Measurements from ENCODE around the gene ERI2. TPM values are rescaled to one million over a fixed set of nuclear protein-coding genes. Genes with fewer than 3 reads are reported as not detected.

Gene ERI2
- total and polyA plus RNA-seq, 2 of the 4 experiments (the other 2 are of a cell fraction), result 7.5 to 10.2 TPM

GRCh38 chr16:20789130-20789529 lies 17.1 kb downstream of the ERI2 start:
- H2BK120ac ChIP-seq (ENCODE audit: low read depth, low read length), result no peak overlapping the region
- H3K14ac ChIP-seq (replicated peaks; ENCODE audit: low read depth, low read length), result no peak overlapping the region
- no peak overlapping the region for H2AK5ac ChIP-seq (ENCODE audit: low read depth, low read length)
- H3K23ac ChIP-seq (ENCODE audit: low read depth, low read length), result no peak overlapping the region
- H3K56ac ChIP-seq (ENCODE audit: extremely low read depth, insufficient read depth, low read length), result no peak overlapping the region
- H3K4me3 ChIP-seq (ENCODE audit: insufficient read depth, low read depth, low read length), result no peak overlapping the region
- no TSS peak for BruUV-seq (replicated peaks)
- DNase-seq (no peak), ATAC-seq (ENCODE audit: low read depth) (no peak)
- H3K27ac ChIP-seq (ENCODE audit: insufficient read depth, low read length), result no peak overlapping the region
- no peak overlapping the region for H2AFZ ChIP-seq (replicated peaks; ENCODE audit: low read length, poor library complexity)
- no peaks in the 10 kb centered on the region for H3K9me3 ChIP-seq (ENCODE audit: control insufficient read depth, insufficient read depth, low read length)
- no peak overlapping the region for H2BK5ac ChIP-seq (ENCODE audit: low read depth, low read length, poor library complexity, severe bottlenecking)
- H3K4me1 ChIP-seq (ENCODE audit: control insufficient read depth, insufficient read depth, low read length), result peaks cover 2% of the 10 kb centered on the region; the same call in 1 of the 2 replicates
- no peak overlapping the region for H4K5ac ChIP-seq (ENCODE audit: low read depth, low read length)
- no peak overlapping the region for H2BK15ac ChIP-seq (ENCODE audit: low read depth, low read length)
- intact Hi-C loops (cut with micrococcal nuclease), result no loop called here
- H3K36me3 ChIP-seq (ENCODE audit: control insufficient read depth, insufficient read depth, low read length), result no peaks in the 10 kb centered on the region
- no peaks in the 10 kb centered on the region for H3K27me3 ChIP-seq (ENCODE audit: control insufficient read depth, insufficient read depth, low read length)
- no peak overlapping the region for H3K18ac ChIP-seq (ENCODE audit: low read depth, low read length)
- no peaks in the 10 kb centered on the region for H4K20me1 ChIP-seq (ENCODE audit: insufficient read depth, low read length)
- ChIA-PET CTCF (no interaction called here), POLR2A (ENCODE audit: unreplicated experiment) (no interaction called here)
- H3K79me1 ChIP-seq (ENCODE audit: low read depth in 1 of 2, low read length in 2 of 2), result no peaks in the 10 kb centered on the region
- no peak overlapping the region for H4K91ac ChIP-seq (ENCODE audit: insufficient read depth, low read depth, low read length)
- in situ Hi-C loops (cut with MboI; ENCODE audit: low sequenced_read_pairs), result no loop called here
- H4K8ac ChIP-seq (ENCODE audit: low read depth in 2 of 2, low read length in 2 of 2), result no peak overlapping the region
- no peaks in the 10 kb centered on the region for H3K9me1 ChIP-seq (ENCODE audit: insufficient read depth, low read length)
- no peak overlapping the region for H2AK9ac ChIP-seq (replicated peaks; ENCODE audit: low read depth, low read length, poor library complexity)
- dilution Hi-C loops (cut with HindIII; ENCODE audit: low sequenced_read_pairs, unreplicated experiment), result no loop called here
- no peak overlapping the region for H2BK20ac ChIP-seq (ENCODE audit: low read depth, low read length)
- no peak overlapping the region for H3K9ac ChIP-seq (ENCODE audit: low read depth, low read length)
- no peak overlapping the region for H3K4ac ChIP-seq (ENCODE audit: low read depth, low read length)
- H3K4me2 ChIP-seq (ENCODE audit: low read depth, low read length), result no peak overlapping the region
- no peak for TF ChIP-seq BHLHE40 (IDR thresholded peaks at IDR 0.05; ENCODE audit: low read depth, low read length)
- no peak for TF ChIP-seq MAFK (IDR thresholded peaks at IDR 0.05; ENCODE audit: low read depth, low read length)

Data from IMR-90 (cell line).